IMR-90 (cell line): ENCODE data around the gene ZNF747. TPM values are rescaled to one million over a fixed set of nuclear protein-coding genes. Genes with fewer than 3 reads are reported as not detected.

Source experiments
- ATAC-seq: fragments of 200-7000 bp; cut with Tn5 transposase; 2 replicates; pipeline ENCODE4 v1.9.1; 2020; ENCODE audit warnings: low read depth, mild to moderate bottlenecking, moderate library complexity
- BruUV-seq: library from RNA; stranded (reverse); fragments of 400-500 nt; replicated peaks from 2 replicates; lab custom pipeline; 2021; lab: Mats Ljungman, UMichigan
- CTCF ChIA-PET: fragments of 300-600 bp; formaldehyde crosslinking; extraction: SDS; loops from one replicate; lab custom pipeline; 2021; ENCODE audit warnings: antibody characterized with exemption; lab: Yijun Ruan, JAX
- POLR2A ChIA-PET: fragments of 300-600 bp; sonication (Branson Sonifier 250); formaldehyde crosslinking; loops from one replicate; lab custom pipeline; 2022; ENCODE audit warnings: antibody characterized with exemption; ENCODE audit not compliant: unreplicated experiment; lab: Charles Lee
- DNase-seq: peaks from one replicate; pipeline ENCODE4 v3.0.0; 2013
- H2AFZ ChIP-seq: replicated peaks from 2 replicates; pipeline ENCODE3; 2013; ENCODE audit warnings: low read length, mild to moderate bottlenecking; ENCODE audit not compliant: poor library complexity
- H2AK5ac ChIP-seq: 2 replicates; pipeline ENCODE4 v1.6.1; 2013; ENCODE audit warnings: low read depth, low read length, inconsistent platforms
- H2AK9ac ChIP-seq: replicated peaks from 2 replicates; pipeline ENCODE3; 2013; ENCODE audit warnings: mild to moderate bottlenecking, low read depth, low read length, moderate library complexity; ENCODE audit not compliant: poor library complexity
- H2BK120ac ChIP-seq: 2 replicates; pipeline ENCODE4 v1.6.1; 2013; ENCODE audit warnings: low read depth, low read length, inconsistent platforms
- H2BK15ac ChIP-seq: 3 replicates; pipeline ENCODE4 v1.6.1; 2013; ENCODE audit warnings: low read depth, low read length, inconsistent platforms
- H2BK20ac ChIP-seq: 2 replicates; pipeline ENCODE4 v1.6.1; 2013; ENCODE audit warnings: low read depth, mild to moderate bottlenecking, inconsistent platforms, low read length, moderate library complexity
- H2BK5ac ChIP-seq: 2 replicates; pipeline ENCODE4 v1.6.1; 2013; ENCODE audit warnings: mild to moderate bottlenecking, low read depth, low read length, inconsistent platforms; ENCODE audit not compliant: poor library complexity, severe bottlenecking
- H3K14ac ChIP-seq: replicated peaks from 2 replicates; pipeline ENCODE4 v1.6.1; 2013; ENCODE audit warnings: low read depth, low read length, inconsistent platforms
- H3K18ac ChIP-seq: 2 replicates; pipeline ENCODE4 v1.6.1; 2013; ENCODE audit warnings: low read depth, low read length, control low read depth
- H3K23ac ChIP-seq: 2 replicates; pipeline ENCODE4 v1.6.1; 2013; ENCODE audit warnings: low read depth, low read length, inconsistent platforms
- H3K27ac ChIP-seq: 2 replicates; pipeline ENCODE4 v1.5.1; 2013; ENCODE audit warnings: mild to moderate bottlenecking, control low read depth, low read length; ENCODE audit not compliant: insufficient read depth
- H3K27me3 ChIP-seq: 2 replicates; pipeline ENCODE4 v1.6.1; 2013; ENCODE audit warnings: low read length; ENCODE audit not compliant: control insufficient read depth, insufficient read depth
- H3K36me3 ChIP-seq: 2 replicates; pipeline ENCODE4 v1.6.1; 2013; ENCODE audit warnings: low read length, mixed read lengths; ENCODE audit not compliant: control insufficient read depth, insufficient read depth
- H3K4ac ChIP-seq: 2 replicates; pipeline ENCODE4 v1.6.1; 2013; ENCODE audit warnings: low read depth, low read length, inconsistent platforms
- H3K4me1 ChIP-seq: 2 replicates; pipeline ENCODE4 v1.6.1; 2013; ENCODE audit warnings: low read length, mixed read lengths; ENCODE audit not compliant: control insufficient read depth, insufficient read depth
- H3K4me2 ChIP-seq: 2 replicates; pipeline ENCODE4 v1.6.1; 2013; ENCODE audit warnings: low read depth, mild to moderate bottlenecking, control low read depth, low read length, moderate library complexity
- H3K4me3 ChIP-seq: 2 replicates; pipeline ENCODE4 v1.5.1; 2013; ENCODE audit warnings: low read depth, mild to moderate bottlenecking, control low read depth, low read length, moderate library complexity; ENCODE audit not compliant: insufficient read depth
- H3K56ac ChIP-seq: 2 replicates; pipeline ENCODE4 v1.6.1; 2013; ENCODE audit warnings: low read length, inconsistent platforms; ENCODE audit not compliant: insufficient read depth; ENCODE audit errors: extremely low read depth
- H3K79me1 ChIP-seq, 2 experiments: 2 replicates each; pipeline ENCODE4 v1.6.1; 2013; ENCODE audit warnings: low read length in 2 of 2, inconsistent platforms in 1 of 2, low read depth in 1 of 2
- H3K9ac ChIP-seq: 2 replicates; pipeline ENCODE4 v1.6.1; 2013; ENCODE audit warnings: low read depth, low read length, control low read depth
- H3K9me1 ChIP-seq: 2 replicates; pipeline ENCODE4 v1.6.1; 2013; ENCODE audit warnings: low read length, inconsistent platforms; ENCODE audit not compliant: insufficient read depth
- H3K9me3 ChIP-seq: 2 replicates; pipeline ENCODE4 v1.6.1; 2013; ENCODE audit warnings: low read length; ENCODE audit not compliant: control insufficient read depth, insufficient read depth
- H4K20me1 ChIP-seq: 2 replicates; pipeline ENCODE4 v1.6.1; 2013; ENCODE audit warnings: low read length, inconsistent platforms; ENCODE audit not compliant: insufficient read depth
- H4K5ac ChIP-seq: 2 replicates; pipeline ENCODE4 v1.6.1; 2013; ENCODE audit warnings: mild to moderate bottlenecking, low read depth, low read length, control low read depth
- H4K8ac ChIP-seq, 2 experiments: 2 replicates each; pipeline ENCODE4 v1.6.1; 2013; ENCODE audit warnings: low read depth in 2 of 2, low read length in 2 of 2, control low read depth in 1 of 2, inconsistent platforms in 1 of 2
- H4K91ac ChIP-seq: 2 replicates; pipeline ENCODE4 v1.6.1; 2013; ENCODE audit warnings: low read depth, low read length, inconsistent platforms; ENCODE audit not compliant: insufficient read depth
- CHD1 ChIP-seq: IDR thresholded peaks from 2 replicates; pipeline ENCODE4 v1.6.1; 2012; ENCODE audit warnings: low read depth, low read length, improper control_type of control experiment
- MAFK ChIP-seq: IDR thresholded peaks from 2 replicates; pipeline ENCODE4 v1.6.1; 2012; ENCODE audit warnings: low read depth, low read length, improper control_type of control experiment
- MAZ ChIP-seq: IDR thresholded peaks from 2 replicates; pipeline ENCODE4 v1.6.1; 2012; ENCODE audit warnings: low read depth, mild to moderate bottlenecking, low read length, improper control_type of control experiment, moderate library complexity, borderline replicate concordance
- POLR2A ChIP-seq: IDR thresholded peaks from 2 replicates; pipeline ENCODE4 v1.6.1; 2012; ENCODE audit warnings: mild to moderate bottlenecking, low read depth, low read length
- RAD21 ChIP-seq: IDR thresholded peaks from 2 replicates; pipeline ENCODE4 v1.6.1; 2012; ENCODE audit warnings: low read length, improper control_type of control experiment
- RFX5 ChIP-seq: IDR thresholded peaks from 2 replicates; pipeline ENCODE4 v1.8.0; 2012; ENCODE audit warnings: low read depth, mild to moderate bottlenecking, low read length, moderate library complexity
- WGBS, 2 experiments: methylation state at CpG; one replicate each; pipeline versions ENCODE4 v1.1.5 to v1.1.7; 2013; ENCODE audit warnings: missing lambda C conversion rate in 2 of 2; ENCODE audit not compliant: insufficient read length in 1 of 2; ENCODE audit errors: extremely low coverage in 2 of 2; 5-methylcytosine and 5-hydroxymethylcytosine counted together
- dilution Hi-C: fragments of 300-500 bp; cut with HindIII; formaldehyde crosslinking; loops from one replicate; pipeline ENCODE4 v1.14.3; 2018; ENCODE audit warnings: low sequenced_read_pairs; ENCODE audit not compliant: unreplicated experiment
- in situ Hi-C: fragments of 300-500 bp; cut with MboI; formaldehyde crosslinking; loops from 3 replicates; pipeline ENCODE4 v1.14.3; 2019; ENCODE audit warnings: low sequenced_read_pairs, inconsistent platforms, mixed read lengths
- intact Hi-C: fragments of 100-400 bp; cut with micrococcal nuclease; formaldehyde crosslinking; loops from 2 replicates; pipeline ENCODE4 v1.10.0; 2022
- polyA plus RNA-seq, 3 experiments: library from polyadenylated mRNA; depleted of rRNA; stranded (reverse); fragments of >200 nt; gene quantifications; 2 replicates each; pipeline ENCODE4 v1.2.3, GENCODE V29; 2012; ENCODE audit warnings: low replicate concordance in 1 of 3
- total RNA-seq: library from RNA; depleted of rRNA; stranded (reverse); fragments of >200 nt; gene quantifications from 2 replicates; pipeline ENCODE4 v1.2.3, GENCODE V29; 2012
- TF ChIP-seq, protein P1 (sequence below): conservative IDR thresholded peaks from 2 replicates; pipeline ENCODE4 v1.5.1; 2012; ENCODE audit warnings: mild to moderate bottlenecking, low read depth, low read length, improper control_type of control experiment
- TF ChIP-seq, protein P2 (sequence below): fragments of 150-350 bp; IDR thresholded peaks from 2 replicates; pipeline ENCODE4 v1.6.1; 2016; ENCODE audit warnings: low read depth, mild to moderate bottlenecking, low read length, moderate library complexity, borderline replicate concordance

Gene ZNF747
- total and polyA plus RNA-seq, 2 of the 4 experiments (the other 2 are of a cell fraction), result 2.0 to 2.9 TPM

DNA sequence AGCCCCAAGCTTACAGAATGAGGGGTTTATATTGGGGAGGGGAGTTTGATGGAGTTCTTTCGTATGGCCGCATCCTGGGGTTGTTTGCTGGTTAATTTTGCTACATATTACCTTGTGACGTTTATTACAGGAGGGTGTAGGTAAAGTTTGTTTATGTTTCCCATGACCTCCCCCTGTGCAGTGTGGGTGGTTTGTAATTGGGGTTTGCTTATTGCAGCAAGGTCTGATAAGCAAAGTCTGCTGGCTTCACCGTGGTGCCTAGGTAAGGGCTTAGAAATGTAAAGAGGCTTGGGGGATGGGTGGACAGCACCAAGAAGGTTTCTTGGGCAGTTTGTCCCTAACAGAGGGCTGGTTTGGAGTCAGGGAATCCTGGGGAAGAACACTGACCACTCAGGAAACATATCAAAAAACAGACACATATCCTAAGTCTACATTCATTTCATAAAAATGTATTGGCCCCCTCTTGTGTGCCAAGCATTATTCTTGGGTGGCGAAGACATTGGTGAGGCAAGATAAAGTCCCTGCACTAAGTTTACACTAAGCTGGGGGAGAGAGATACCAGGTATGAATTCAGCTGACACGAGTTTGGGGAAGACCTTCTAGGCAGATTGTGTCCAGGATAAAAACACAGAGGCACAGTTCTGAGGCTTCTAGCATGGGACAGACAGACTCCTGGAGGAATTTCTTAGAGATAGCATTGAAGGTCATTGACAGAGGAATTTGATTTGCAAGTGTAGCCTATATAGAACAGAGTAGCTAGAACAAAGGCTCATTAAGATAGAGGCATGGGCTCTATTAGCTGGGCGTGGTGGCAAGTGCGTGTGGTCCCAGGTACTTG is 14.0 kb upstream of the ZNF747 start:
- H2BK120ac ChIP-seq, result no peak overlapping the region
- no peak overlapping the region for H3K9ac ChIP-seq
- H3K79me1 ChIP-seq, result peaks cover 7 to 13% of the 10 kb centered on the region in 2 experiments; a peak in 2 of 4 replicates
- no peak overlapping the region for H3K4ac ChIP-seq
- no peak overlapping the region for H3K4me2 ChIP-seq
- ChIA-PET CTCF (interaction anchor here (0.6 kb wide), 1 partner anchor 48 kb away, joined by 3 read pairs; no protein-coding TSS in a partner anchor), POLR2A (no interaction called here)
- no peak overlapping the region for H2BK15ac ChIP-seq
- no peak overlapping the region for H3K56ac ChIP-seq
- H2AFZ ChIP-seq, result no peak overlapping the region
- ATAC-seq (peak; percentile 36; the same call in 1 of the 2 replicates), DNase-seq (no peak)
- TF ChIP-seq, protein P1, sequence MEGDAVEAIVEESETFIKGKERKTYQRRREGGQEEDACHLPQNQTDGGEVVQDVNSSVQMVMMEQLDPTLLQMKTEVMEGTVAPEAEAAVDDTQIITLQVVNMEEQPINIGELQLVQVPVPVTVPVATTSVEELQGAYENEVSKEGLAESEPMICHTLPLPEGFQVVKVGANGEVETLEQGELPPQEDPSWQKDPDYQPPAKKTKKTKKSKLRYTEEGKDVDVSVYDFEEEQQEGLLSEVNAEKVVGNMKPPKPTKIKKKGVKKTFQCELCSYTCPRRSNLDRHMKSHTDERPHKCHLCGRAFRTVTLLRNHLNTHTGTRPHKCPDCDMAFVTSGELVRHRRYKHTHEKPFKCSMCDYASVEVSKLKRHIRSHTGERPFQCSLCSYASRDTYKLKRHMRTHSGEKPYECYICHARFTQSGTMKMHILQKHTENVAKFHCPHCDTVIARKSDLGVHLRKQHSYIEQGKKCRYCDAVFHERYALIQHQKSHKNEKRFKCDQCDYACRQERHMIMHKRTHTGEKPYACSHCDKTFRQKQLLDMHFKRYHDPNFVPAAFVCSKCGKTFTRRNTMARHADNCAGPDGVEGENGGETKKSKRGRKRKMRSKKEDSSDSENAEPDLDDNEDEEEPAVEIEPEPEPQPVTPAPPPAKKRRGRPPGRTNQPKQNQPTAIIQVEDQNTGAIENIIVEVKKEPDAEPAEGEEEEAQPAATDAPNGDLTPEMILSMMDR, result no peak
- TF ChIP-seq CHD1 (no peak), POLR2A (no peak), MAFK (no peak), MAZ (no peak), RAD21 (no peak), RFX5 (no peak)
- TF ChIP-seq, protein P2, sequence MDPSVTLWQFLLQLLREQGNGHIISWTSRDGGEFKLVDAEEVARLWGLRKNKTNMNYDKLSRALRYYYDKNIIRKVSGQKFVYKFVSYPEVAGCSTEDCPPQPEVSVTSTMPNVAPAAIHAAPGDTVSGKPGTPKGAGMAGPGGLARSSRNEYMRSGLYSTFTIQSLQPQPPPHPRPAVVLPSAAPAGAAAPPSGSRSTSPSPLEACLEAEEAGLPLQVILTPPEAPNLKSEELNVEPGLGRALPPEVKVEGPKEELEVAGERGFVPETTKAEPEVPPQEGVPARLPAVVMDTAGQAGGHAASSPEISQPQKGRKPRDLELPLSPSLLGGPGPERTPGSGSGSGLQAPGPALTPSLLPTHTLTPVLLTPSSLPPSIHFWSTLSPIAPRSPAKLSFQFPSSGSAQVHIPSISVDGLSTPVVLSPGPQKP, result no peak
- H2BK5ac ChIP-seq, result no peak overlapping the region
- H4K20me1 ChIP-seq, result no peaks in the 10 kb centered on the region
- H3K9me1 ChIP-seq, result peaks cover 6% of the 10 kb centered on the region; the same call in 1 of the 2 replicates
- no peak overlapping the region for H4K91ac ChIP-seq
- dilution Hi-C loops, result no loop called here
- H4K8ac ChIP-seq, result no peak overlapping the region
- no TSS peak for BruUV-seq
- H3K36me3 ChIP-seq, result peaks cover 4% of the 10 kb centered on the region; the same call in 1 of the 2 replicates
- H2BK20ac ChIP-seq, result no peak overlapping the region
- H2AK5ac ChIP-seq, result no peak overlapping the region
- H3K18ac ChIP-seq, result no peak overlapping the region
- no peak overlapping the region for H3K27ac ChIP-seq
- H3K4me1 ChIP-seq, result peaks cover 6% of the 10 kb centered on the region
- no peak overlapping the region for H3K23ac ChIP-seq
- intact Hi-C loops, result no loop called here
- no peak overlapping the region for H3K4me3 ChIP-seq
- H3K9me3 ChIP-seq, result no peaks in the 10 kb centered on the region
- no peak overlapping the region for H4K5ac ChIP-seq
- WGBS, 2 experiments, result 40% methylated on average over 1 of the region's 8 CpGs; no CpG with 5 or more reads in 1 of the 2 experiments
- no peak overlapping the region for H3K14ac ChIP-seq
- H3K27me3 ChIP-seq, result no peaks in the 10 kb centered on the region
- no peak overlapping the region for H2AK9ac ChIP-seq
- in situ Hi-C loops, result no loop called here
